Nucleus accumbens (tissue), 56 donors: ENCODE results near the gene NPR3.
"Not testable (repeated sequence)": the region's sequence is repeated elsewhere in the genome, so short reads cannot be mapped to it uniquely, and the experiment has no call there.

Experiments used
- DNase-seq, 56 donors: peaks; one replicate each; lab custom pipeline; 2025; lab: John Stamatoyannopoulos, UW

The NPR3 gene

GRCh38 chr5:32803656-32804055 is 92.5 kb downstream of the NPR3 start:
- no peak for DNase-seq

DNA sequence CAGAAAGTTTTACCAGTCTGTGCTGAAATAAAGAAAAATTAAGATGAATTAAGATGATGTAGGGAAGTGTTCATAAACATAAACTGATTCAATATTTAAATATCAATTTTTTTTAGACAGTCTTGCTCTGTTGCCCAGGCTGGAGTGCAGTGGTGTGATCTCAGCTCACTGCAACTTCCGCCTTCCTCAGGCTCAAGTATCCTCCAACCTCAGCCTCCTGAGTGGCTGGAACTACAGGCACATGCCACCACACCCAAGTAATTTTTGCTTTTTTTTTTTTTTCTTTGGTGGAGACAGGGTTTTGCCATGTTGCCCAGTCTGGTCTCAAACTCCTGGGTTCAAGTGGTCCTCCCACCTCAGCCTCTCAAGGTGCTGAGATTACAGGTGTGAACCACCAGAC is 94.3 kb downstream of the NPR3 start:
- DNase-seq, result not testable (repeated sequence)

DNA sequence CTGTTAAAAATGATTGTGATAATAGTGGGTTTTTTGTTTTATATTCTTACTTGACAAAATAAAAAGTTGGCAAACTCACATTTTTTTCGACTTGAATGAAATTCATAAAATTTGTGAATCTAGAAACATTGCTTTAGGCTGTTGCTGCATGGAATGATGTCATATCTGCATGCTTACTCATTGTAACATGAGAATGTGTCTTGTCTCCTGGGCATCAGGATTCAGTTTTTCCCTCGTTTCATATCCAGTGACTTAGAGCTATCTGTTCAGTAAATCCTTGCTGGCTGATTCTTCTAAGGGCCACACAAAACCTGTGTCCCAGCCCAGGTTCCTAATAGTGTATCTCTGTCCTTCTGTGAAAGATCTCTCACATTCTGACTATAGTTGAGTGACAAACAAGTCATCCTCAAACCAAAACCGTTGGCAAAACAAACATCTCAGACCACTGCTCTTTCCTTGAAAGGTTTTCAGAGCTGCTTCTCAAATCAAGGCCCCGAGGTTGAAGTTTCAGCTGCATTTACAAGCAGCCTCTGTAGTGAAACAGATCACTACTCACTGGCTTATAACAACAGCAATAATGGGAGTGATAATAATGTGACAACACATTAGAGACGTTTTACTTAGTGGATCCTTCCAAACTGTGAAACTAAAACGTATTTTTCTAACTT is 95.0 kb downstream of the NPR3 start:
- no peak for DNase-seq

- DNase-seq, result no peak
These were observed 97.7 kb downstream of the NPR3 start for GRCh38 chr5:32808783-32809182.

DNA sequence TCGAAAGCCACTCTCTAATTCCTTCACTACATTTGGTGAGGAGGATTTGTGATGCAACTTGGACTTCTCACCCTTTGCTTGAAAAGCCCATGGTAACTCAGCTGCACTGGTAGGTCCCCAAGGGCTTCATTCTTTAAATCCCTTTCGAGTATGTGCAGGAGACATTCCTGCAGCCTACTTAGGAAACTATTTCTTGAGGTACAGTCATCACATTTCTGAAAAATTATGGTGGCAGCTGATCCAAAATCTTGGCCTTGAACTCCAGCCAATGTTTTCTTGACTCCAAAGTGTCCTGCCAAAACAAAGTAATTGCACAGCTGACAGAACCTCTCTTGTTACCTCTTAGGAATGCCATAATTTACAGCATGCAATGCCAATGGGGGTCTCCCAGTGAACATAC is 99.7 kb downstream of the NPR3 start:
- DNase-seq, result no peak

- DNase-seq, result no peak
These were observed 101.3 kb downstream of the NPR3 start for GRCh38 chr5:32812399-32812798.

GRCh38 chr5:32814141-32814540 is 103.0 kb downstream of the NPR3 start:
- DNase-seq, result no peak

DNA sequence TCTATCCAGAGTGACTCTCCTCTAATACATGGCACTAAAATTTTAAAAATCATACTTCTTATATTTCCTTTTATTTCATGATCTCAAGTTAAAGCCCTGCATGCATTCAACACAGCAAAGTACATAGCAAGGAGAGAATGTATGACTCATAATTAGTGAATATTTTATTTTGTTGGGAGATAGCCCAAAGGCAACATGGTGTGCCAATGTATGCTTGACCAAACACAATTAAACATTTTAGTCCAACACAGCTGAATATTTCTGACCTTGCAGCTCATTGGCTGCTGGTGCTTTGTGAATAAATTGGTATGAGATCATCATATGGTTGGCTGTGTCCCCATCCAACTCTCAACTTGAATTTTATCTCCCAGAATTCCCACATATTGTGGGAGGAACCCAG is 103.5 kb downstream of the NPR3 start:
- no peak for DNase-seq

DNA sequence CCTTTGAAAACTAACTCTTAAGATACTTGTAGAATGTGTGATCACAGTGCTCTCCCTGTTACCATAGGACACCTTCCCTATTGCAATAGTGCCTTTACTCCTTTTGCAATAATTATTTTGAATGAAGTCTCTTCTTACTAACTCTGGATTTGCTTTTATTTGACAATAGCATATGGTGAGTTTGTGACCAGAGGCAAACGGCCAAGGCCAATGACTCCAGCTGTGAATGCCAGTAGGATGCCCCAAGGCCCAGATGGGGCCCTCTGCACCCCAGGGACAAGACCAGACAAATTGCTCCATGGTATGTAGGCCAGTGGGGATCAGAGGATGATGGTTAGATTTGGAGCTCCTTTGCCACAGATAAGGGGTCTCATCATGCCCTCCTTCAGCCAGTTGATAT is 116.9 kb downstream of the NPR3 start:
- DNase-seq, result no peak

DNA sequence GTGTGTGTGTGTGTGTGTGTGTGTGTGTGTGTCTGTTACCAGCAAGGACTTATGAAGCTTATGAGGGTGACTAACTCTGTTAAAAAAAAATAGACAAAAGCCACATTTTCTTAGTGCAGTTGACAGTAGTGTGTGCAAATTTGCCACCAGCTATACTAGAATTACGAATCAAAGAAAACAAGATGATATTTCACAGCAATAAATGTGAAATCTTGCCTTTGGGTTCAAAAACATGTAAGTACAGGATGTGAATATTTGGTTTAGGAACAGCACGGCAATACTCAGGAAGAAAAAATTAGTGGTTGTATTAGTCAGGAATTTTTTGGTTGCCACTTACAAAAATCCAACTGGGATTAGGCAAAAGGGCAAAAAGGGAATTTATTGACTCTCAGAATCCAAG is 117.4 kb downstream of the NPR3 start:
- no peak for DNase-seq

DNA sequence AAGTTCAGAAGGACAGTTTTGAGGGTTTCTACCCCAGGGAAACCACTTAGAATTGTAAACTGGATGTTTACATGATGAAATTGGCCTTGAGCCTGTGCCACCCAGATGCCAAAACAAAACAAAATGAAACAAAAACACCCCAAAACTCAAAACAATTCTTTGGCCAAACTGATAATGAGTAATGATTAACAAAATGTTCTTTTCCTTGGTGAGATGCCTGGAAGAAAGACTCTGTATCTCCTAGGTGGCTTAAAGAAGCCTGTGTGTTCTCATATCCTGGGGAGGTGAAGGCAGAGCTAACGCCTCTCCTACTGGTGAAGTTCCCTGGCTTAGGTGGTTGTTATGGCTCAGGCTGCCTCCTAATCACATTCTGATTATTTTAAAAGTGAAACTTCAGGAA is 120.5 kb downstream of the NPR3 start:
- DNase-seq, result no peak

DNA sequence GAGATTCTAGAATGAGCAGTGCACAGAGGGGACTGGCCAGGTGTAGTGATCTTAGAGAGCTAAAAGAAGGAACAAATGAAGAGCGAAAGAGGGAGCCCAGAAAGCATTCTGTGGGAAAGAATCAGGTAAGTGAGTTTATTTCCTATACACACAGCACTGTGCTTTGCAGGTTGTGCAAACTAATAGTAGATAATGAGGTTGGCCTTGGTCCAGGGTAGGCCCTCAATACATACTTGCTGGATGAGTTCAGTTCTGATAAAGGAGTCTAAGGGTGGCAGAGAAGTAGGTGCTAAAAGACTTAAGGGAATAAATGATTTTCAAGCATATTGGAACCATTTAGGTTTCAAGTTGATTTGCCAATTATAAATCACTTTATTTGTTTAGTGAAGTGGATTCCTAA is 122.0 kb downstream of the NPR3 start:
- no peak for DNase-seq

- DNase-seq, result no peak
These were observed 122.5 kb downstream of the NPR3 start for GRCh38 chr5:32833663-32834062.

GRCh38 chr5:32834251-32834650 is 123.1 kb downstream of the NPR3 start:
- no peak for DNase-seq

DNA sequence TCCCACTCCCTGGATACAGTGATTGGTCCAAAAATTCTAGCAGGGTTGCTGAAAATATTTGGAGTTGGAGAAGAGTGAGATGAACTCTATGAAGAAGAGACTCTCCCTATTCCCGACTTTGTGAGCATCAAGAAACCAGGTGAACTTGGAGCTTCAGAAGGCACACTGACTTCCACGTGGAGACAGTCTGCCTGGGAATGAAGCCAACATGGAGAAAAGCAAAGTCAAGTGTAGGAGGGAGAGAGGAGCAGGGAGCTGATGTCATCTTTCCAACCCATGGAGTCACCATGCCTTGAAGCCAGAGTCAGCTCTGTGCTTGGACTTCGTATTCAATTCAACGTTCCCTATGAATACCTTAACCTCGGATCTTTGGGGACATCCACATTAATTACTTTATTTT is 125.1 kb downstream of the NPR3 start:
- DNase-seq, result no peak

- DNase-seq, result no peak
These were observed 126.1 kb downstream of the NPR3 start for GRCh38 chr5:32837211-32837610.

DNA sequence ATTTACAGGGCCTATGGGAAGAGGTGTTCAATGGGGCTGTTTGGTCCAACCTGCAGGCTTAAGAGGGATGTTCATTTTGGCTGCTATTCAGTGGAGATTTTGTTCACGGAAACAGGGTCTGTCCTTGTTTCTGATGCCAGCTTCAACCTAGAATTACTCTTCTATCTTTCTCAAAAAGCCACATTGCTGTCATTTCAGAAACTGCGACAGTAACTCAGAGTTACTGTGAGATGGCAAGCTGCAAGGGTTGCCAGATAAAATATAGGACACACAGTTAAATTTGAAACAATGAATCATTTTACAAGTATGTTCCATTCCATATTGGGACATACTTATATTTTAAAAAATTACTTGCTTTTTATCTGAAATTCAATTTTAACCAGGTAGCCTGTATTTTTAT is 128.0 kb downstream of the NPR3 start:
- no peak for DNase-seq

GRCh38 chr5:32840606-32841005 is 129.5 kb downstream of the NPR3 start:
- DNase-seq, result no peak
